HG03565 (cell line): Measurements from ENCODE around the gene ATF5.
"Not testable (repeated sequence)": the region's sequence is repeated elsewhere in the genome, so short reads cannot be mapped to it uniquely, and the experiment has no call there.

Source experiments
- ATAC-seq: cut with Tn5 transposase; IDR thresholded peaks from one replicate; pipeline ENCODE4 v1.9.1; 2021; ENCODE audit warnings: mild to moderate bottlenecking, moderate library complexity; ENCODE audit not compliant: unreplicated experiment

ATF5 gene

DNA sequence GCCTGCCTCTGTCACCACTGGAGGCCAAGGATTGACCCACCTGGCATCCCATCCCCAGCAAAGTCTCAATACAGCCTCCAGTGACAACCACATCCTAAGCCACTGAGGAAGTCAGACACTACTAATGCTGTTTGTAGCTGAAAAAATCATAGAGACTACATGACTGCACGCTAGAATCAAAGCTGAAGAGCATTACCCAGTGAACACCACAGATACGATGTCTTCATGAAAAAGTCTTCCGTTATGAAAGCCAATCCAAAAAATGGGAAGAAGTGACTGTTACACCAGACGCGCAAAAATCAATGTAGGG lies 11.4 kb downstream of the ATF5 start:
- ATAC-seq, result no peak

DNA sequence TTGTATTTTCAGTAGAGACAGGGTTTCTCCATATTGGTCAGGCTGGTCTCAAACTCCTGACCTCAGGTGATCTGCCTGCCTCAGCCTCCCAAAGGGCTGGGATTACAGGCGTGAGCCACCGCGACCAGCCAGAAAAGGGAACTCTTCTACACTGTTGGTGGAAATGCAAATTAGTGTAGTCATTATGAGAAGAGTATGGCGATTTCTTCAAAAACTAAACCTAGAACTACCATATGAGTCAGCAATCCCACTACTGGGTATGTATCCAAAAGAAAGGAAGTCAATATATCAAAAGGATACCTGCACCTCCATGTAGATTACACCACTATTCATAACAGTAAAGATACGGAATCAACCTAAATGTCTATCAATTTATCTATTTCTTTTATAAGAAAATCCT lies 15.6 kb downstream of the ATF5 start:
- ATAC-seq, result not testable (repeated sequence)

DNA sequence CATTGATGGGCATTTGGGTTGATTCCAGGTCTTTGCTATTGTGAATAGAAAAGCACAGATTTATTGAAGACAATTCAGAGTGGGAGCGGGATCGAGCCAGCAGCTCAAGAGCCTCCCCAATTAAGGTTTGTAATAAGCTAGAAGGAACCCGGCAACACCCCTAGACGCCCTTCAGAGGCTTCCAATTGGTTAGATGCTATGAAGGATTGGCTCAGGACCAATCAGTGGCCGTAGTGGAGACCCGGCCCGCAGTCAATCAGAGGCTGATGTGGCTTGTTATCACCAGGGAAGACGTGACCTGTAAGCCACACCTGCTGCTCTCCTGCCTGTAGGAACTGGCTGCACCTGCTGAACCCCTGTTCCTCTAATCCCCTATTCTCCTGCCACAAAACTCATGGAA lies 17.4 kb downstream of the ATF5 start:
- ATAC-seq, result no peak

DNA sequence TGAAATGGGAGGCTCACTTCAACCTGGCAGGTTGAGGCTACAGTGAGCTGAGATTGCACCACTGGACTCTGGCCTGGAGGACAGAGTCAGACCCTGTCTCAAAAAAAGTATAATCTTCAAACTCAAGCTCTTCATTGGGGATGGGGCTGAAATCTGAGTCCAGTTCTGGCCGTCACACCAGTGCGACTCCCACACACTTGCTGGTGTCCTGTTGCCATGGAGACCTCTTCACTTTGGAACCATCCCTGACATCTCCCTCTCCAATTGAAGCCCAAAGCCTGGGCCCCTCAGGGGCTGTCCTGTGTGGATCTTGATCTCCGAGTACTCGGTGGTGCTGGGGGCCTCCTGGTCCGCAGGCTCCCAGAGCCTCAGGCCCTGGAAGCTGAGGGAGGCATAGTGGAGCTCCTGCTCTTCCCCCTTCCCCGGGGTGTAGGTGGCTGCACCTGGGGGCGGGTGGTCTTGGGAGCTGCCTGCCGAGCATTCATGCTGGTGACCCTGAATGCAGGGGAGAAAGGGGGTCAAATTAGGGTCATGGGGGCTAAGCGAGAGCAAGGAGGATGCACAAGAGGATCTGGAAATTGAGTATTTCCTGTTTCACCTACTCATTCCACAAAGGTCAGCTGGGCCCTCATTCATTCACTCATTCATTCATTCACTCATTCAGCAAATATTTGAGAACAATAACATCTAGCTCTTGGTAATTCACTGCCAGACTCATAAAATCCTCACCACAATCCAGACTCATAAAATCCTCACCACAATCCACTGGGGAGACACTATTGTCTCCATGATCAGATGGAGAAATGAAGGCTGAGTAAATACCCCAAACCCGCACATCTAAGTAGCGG lies 21.0 kb downstream of the ATF5 start:
- no peak for ATAC-seq

DNA sequence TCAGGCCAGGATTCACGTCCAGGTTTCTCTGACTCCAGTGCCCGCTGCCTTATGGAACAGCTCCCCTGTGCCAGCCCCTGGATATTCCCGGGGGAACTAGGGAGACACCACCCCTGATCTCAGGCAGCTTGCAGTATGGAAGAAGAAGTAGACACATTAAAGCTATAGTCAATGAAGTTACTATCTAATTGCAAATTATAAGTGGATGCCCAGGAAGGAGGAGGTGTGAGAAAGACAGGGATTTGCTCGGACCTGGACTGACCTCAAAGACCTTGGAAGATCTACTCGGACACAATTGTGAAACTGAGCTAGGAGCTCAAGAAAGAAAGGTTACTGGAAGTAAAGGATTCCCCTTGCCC lies 21.6 kb downstream of the ATF5 start:
- ATAC-seq, result no peak

DNA sequence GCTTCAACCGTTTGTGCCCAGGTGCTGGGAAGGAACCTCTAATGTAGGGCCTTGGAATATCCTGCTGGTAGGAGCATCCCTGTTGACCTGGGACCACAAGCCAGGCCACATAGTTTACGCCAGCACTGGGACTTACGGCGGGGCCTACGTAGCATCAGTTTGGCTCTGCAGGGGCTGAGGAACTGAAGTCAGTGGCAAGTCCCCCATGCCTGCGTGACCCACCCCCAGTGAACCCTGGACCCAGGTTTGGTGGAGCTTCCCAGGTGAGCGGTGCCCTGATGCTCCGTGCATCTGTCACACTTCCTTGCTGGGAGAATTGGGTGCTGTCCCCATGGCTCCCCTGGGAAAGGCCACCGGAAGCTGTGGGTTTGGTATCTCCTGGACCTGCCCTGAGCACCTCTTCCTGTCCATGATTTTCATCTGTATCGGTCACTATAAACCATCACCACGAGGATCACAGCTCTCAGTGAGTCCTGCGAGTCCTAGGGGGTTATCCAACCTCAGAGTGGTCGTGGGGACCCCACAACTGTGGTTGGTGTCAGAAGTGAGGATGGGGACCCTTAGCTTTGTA lies 22.0 kb downstream of the ATF5 start:
- ATAC-seq, result no peak

DNA sequence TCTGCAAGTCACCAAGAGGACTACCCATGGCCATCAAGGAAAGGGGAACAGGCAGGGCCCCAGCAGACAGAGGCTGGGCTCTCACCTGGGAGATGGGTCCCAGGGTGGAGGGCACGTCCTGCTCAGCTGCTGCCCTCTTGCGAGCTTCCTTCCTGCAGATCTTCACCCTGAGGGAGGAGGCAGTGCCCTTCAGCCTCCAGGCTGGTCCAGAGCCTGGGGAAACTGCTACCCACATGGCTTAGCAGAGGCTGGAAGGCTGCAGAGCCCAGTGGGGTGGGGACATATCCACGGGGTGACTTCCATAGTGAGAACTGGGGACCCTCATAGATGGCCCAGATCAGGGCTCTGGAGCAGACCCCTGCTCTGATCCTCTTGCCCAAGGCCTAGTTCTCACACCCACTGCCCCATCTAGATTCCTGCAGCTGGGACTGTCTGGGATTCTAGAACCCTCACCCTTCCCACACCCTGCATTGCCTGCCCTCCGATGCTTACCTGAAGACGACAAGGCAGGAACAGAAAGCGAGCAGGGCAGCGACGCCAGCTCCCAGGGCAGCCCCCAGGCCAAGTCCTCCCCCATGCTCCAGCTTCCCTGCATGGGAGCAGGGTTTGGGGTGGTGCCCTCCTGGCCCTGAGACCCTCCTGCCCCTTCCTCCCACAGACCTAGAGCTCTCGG lies 22.9 kb downstream of the ATF5 start:
- no peak for ATAC-seq

DNA sequence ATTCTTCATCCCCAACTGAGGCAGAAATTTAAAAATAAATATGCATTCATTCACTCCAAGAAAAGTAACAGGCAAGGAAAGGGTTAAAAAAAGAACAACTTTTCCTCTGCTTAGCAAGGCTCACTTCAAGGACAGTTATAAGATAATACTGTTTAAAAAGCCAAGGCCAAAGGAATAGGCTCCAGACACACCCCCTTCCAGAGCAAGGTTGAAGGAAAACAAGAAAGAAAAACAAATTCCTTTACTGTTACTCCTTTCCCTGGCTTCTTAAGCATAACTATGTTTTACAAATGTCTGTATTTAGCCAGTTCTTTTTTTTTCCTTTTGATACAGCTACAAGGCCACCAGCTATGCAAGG lies 23.5 kb downstream of the ATF5 start:
- ATAC-seq, result no peak

DNA sequence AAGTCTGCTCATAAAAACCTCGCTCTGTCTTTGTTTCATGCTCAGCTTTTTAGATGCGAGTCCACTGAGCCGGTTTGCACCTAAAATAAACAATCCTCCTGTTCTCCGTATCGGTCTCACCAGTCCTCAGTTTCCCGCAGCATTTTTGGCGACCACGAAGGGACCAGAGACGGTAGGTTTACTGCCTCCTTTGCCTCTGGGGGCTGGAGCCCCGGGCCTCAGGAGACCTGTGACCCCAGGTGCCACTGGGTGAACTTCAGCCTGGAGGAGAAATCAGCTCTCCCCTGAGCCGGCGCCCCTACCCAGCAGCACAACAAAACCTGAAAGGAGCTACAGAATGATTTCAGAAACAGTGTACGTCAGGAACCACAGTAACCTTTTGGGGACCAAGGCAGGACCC lies 23.9 kb downstream of the ATF5 start:
- no peak for ATAC-seq

DNA sequence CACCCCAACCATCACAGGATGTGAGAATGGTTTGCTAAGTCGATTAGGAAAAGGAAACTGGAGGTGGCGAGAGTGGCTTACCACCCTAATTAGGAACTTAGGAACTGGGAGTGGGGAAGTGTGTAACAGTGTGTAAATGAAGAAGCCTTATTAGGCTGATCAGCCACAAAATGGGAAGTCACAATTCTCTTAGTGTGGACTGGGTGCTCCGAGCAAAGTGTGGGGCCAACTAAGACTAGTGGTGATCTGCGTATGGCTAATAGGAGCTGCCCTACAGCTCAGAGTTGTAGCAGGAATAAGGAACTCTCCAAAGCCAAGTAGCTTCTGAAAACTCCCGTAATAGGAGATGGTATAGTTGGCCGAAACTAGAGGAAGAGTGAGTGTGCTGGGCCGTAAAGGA lies 24.4 kb downstream of the ATF5 start:
- no peak for ATAC-seq

DNA sequence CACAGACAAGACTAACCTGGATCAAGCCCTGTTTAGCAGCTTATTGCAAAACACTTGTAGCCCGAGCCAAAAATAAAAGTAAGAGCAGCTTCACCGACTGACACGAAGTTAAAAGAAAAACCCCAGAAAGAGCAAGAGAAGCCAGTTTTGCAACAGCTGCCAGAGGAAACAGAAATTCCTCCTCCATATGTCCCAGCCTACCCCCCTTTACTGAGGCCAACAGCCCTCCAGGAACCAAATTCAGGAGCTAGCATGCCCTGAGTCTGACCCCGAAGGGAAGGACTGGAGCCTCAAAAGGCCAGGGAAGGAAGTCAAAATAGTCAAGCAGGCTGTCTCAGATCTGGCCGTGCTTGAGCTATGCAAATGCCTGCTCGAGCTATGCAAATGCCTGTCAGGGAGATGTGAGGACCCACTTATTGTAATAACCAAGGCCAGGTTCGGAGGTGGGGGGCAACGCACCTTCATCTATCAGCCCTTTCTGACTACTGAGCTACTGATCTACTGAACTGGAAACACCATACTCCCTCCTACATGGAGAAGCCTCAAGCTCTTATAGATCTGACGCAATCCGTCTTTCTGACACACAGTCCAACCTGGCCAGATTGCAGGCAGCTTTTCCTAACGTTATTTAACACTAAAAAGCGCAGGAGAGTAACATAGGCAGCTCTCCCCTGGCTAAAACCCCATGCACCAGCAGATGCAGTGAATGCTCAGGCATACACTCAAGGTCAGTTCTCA lies 25.3 kb downstream of the ATF5 start:
- no peak for ATAC-seq

DNA sequence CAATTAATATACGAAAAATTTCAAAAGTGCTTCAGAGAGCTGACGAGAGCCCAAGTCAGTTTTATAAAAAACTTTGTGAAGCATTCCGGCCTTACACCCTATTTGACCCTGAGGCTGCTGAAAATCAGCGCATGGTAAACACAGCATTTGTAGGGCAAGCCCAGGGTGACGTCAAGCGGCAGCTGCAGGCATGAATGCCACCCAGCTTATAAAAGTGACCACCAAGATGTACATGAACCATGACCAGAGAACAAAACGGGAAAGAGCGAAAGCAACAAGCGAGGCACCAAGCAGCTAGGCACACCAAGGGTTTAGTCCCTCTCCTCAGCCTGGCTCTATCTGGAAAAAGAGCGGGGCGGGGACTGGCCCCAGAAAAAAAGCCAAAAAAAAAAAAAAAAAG lies 25.9 kb downstream of the ATF5 start:
- no peak for ATAC-seq

DNA sequence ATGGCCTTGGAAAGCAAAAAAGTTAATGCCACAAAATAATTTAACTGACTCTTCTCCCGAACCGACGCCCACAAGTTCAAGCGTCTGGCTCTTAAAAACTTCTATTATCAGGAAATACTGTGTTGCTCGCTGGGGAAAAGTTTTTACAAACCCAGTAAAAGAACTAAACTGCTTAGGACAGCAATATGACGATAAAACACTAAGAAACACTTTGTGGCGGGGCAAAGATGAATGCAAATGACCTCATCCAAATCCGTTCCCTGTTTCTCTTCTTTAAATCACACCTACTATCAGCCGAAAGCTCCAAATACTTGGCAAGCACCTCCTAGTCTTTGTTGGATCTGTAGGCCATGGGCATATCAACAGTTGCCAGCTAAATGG lies 27.1 kb downstream of the ATF5 start:
- ATAC-seq, result no peak

DNA sequence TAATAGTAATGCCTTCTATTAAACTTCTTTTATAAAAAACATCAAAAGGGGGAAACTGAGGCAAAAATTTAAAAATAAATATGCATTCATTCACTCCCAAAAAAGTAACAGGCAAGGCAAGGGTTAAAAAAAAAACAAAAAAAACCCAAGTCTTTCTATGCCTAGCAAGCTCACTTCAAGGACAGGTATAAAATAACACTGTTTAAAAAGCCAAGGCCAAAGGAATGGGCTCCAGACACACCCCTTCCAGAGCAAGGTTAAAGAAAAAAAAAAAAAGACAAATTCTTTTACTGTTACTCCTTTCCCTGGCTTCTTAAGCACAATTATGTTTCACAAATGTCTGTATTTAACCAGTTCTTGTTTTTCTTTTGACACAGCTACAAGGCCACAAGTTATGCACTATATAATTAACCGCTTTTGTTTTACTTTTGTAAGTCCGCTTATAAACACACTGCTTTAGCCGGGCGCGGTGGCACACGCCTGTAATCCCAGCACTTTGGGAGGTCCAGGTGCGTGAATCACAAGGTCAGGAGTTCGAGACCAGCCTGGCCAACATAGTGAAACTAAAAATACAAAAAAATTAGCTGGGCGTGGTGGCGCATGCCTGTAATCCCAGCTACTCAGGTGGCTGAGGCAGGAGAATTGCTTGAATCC lies 28.4 kb downstream of the ATF5 start:
- ATAC-seq, result no peak

DNA sequence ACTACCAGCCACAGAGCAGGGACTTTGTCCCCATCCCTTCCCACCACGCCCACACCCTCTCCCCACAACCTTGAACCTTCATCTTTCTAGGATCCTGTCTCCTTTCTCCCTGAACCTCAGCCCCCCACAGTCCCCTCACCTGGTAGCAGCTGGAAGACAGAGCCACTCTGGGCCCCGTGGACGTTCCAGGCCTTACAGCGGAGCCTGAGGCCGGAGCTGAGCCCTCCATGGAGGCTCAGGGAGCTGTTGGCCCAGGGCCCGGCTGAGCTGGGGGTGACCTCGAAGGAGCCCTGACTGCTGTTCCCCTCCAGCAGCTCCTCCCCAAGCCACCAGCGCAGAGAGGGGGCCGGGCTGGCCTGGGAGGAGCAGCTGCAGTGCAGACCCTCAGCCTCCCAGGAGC lies 29.1 kb downstream of the ATF5 start:
- not testable (repeated sequence) for ATAC-seq

DNA sequence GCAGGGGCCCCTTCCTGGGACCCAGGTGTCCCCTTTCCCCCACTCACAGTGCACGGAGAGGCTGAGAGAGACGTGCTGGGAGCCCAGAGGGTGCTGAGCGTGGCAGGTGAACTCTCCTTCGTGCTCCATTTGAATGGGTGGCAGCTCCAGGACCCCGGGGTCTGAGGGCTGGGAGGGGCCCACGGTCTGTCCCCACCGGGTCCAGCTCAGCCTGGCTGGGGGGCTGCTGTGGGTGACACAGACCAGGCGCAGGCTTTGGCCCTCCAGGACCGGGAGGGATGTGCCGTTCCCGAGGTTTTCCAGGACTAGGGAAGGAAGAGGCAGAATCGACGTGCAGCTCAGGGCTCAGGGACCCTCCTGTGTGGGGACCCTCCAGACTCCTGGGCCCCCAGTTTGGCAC lies 29.6 kb downstream of the ATF5 start:
- ATAC-seq, result not testable (repeated sequence)

DNA sequence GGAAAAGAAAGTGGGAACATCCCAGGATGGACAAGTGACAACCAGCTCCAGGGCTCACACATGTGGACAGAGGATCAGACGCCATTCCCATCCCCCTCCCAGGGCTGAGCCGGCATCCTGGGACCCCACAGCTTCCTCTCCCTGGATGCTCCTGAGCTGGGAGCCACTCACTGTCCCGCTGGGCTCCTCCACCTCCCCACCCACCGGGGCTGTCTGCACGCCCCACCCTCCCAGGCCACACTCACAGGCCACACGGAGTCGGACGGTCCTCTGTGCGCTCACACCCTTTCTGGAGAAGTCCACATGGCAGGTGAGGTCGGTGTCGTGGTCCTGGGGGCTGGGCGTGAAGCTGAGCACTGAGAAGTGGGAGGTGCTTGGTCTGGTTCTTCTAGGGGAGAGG lies 30.9 kb downstream of the ATF5 start:
- not testable (repeated sequence) for ATAC-seq

DNA sequence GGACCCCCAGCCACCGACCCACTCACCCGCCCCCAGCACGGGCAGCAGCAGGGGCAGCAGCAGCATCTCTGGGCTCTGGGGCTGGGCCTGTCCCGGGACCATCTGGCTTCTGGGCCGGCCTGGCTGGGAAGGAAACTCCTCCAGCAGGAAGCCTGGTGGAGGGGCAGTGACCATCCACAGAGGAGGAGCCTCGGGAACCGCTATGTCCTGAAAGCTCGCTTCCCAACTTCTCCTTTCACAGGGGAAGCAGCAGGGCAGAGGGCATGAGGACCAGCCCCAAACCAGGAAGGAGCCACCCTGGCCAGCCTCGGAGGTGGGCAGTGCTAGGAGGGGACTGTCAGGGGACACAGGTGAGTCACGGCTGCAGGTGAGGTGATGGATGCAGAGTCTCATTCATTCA lies 32.0 kb downstream of the ATF5 start, which contains the start of gene SIGLEC11:
SIGLEC11 (minus strand) TSS at position 193 of the 400 bp plus-strand sequence; CDS start at position 102, 91 bp downstream.
- ATAC-seq, result not testable (repeated sequence)

DNA sequence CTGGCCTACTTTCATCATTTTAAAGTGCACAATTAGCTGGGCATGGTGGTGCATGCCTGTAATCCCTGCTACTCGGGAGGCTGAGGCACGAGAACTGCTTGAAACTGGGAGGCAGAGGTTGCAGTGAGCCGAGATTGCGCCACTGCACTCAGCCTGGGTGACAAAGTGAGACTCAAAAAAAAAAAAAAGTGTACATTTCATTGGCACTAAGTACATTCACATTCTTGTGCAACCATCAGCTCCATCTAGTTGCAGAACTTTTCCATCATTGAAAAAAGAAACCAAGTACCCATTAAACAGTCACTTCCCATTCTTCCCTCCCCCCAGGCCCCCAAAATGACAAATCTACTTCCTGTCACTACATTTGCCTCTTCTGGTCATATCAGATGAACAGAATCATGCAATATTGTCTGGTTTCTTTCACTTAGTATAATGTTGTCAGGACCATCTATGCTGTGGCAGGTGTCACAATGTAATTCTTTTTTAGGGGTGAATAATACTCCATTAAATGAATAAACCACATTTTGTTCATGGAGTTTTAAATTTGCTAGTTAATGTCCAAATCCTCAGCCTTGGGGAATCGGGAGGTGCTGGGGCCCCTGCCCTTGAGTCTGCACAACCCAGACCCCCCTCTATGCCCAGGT lies 39.4 kb downstream of the ATF5 start:
- ATAC-seq, result no peak

DNA sequence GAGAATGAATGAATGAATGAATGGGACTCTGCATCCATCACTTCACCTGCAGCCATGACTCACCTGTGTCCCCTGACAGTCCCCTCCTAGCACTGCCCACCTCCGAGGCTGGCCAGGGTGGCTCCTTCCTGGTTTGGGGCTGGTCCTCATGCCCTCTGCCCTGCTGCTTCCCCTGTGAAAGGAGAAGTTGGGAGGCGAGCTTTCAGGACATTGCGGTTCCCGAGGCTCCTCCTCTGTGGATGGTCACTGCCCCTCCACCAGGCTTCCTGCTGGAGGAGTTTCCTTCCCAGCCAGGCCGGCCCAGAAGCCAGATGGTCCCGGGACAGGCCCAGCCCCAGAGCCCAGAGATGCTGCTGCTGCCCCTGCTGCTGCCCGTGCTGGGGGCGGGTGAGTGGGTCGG lies 40.4 kb downstream of the ATF5 start:
- ATAC-seq, result not testable (repeated sequence)

DNA sequence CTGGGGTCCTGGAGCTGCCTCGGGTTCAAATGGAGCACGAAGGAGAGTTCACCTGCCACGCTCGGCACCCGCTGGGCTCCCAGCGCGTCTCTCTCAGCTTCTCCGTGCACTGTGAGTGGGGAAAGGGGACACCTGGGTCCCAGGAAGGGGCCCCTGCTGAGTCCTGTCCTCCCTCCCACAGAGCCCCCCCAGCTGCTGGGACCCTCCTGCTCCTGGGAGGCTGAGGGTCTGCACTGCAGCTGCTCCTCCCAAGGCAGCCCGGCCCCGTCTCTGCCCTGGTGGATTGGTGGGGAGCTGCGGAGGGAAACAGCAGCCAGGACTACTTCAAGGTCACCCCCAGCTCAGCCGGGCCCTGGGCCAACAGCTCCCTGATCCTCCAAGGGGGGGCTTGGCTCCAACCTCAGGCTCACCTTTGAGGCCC lies 43.0 kb downstream of the ATF5 start:
- no peak for ATAC-seq
